Gastrocnemius medialis (tissue), 4 donors: ENCODE results near the gene BLACAT1.

Experiments used
- POLR2A ChIP-seq, 2 donors: fragments of 450-650 bp; IDR thresholded peaks; one replicate each; pipeline ENCODE4 v1.6.1; 2017; ENCODE audit warnings: antibody characterized with exemption in 2 of 2, mild to moderate bottlenecking in 2 of 2, moderate library complexity in 2 of 2
- TF ChIP-seq, protein P1 (sequence below), 5 experiments: fragments of 450-650 bp in 3 of 5; fragments of 200-600 bp in 2 of 5; sonication (generic) in 2 of 5; IDR thresholded peaks in 4 of 5; conservative IDR thresholded peaks in 1 of 5; 1 replicate in 4 of 5; 2 replicates in 1 of 5; pipeline ENCODE4 v1.5.1; 2016 to 2019; ENCODE audit warnings: antibody characterized with exemption in 5 of 5, mild to moderate bottlenecking in 3 of 5, moderate library complexity in 3 of 5

DNA sequence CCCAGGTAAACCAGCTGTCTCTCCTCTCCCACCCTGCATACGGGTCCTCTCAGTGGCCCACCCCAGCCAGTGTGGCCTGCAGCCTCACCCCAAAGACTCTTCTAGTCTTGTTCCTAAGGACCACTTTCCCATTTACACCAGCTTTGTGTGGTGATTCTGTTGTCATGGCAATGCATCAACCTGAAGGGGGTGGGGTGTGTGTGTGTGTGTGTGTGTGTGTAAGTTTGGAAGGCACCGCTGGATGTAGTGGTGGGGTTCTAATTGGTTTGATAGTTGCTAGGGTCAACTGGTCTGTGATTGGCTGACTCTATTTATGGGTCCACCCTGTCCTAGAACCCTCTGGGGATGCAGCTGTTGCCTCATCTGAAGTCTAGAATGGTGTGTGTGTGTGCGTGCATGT, 43.9 kb upstream of the BLACAT1 start:
- TF ChIP-seq, protein P1, sequence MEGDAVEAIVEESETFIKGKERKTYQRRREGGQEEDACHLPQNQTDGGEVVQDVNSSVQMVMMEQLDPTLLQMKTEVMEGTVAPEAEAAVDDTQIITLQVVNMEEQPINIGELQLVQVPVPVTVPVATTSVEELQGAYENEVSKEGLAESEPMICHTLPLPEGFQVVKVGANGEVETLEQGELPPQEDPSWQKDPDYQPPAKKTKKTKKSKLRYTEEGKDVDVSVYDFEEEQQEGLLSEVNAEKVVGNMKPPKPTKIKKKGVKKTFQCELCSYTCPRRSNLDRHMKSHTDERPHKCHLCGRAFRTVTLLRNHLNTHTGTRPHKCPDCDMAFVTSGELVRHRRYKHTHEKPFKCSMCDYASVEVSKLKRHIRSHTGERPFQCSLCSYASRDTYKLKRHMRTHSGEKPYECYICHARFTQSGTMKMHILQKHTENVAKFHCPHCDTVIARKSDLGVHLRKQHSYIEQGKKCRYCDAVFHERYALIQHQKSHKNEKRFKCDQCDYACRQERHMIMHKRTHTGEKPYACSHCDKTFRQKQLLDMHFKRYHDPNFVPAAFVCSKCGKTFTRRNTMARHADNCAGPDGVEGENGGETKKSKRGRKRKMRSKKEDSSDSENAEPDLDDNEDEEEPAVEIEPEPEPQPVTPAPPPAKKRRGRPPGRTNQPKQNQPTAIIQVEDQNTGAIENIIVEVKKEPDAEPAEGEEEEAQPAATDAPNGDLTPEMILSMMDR (IDR thresholded peaks at IDR 0.05 in 4 of 5, conservative IDR thresholded peaks at IDR 0.05 in 1 of 5) = no peak
- TF ChIP-seq POLR2A (IDR thresholded peaks at IDR 0.05) = no peak
